ENCODE results near the gene NPIPB6.

Gene NPIPB6

DNA sequence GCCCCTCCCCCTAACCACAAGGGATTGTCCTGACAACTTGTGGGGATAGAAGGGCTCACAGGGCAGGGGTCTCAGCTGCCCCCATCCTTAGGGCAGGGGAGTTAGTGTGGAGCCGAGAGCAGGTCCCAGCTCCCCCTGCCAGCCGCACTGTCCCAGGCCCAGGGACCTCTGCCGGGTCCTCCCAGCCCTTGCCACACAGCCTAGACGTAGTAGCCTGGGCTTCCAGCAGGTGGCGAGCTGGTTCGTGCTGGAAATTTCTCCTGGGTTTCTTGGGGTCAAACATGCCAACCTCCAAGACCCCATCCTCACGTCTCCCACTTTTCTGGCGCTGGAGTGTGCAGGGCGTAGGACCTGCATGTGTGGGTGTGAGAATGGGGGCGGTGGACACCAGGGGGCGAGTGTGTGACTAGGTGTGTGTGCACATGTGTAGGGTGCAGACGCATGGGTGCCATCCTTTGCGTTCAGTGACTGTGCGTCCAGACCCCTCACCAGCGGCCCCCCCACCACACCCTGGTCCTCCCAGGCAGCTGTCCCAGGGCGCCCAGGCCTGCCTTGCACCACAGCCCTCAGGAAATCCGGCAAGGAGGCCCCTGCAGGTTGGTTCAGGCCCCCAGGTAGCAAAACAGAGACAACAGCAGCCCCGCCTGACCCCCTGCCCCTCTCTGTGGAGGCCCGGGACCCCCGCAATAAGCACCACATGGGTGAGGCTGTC is 41.5 kb downstream of the NPIPB6 start:
- no peak for DNase-seq

DNA sequence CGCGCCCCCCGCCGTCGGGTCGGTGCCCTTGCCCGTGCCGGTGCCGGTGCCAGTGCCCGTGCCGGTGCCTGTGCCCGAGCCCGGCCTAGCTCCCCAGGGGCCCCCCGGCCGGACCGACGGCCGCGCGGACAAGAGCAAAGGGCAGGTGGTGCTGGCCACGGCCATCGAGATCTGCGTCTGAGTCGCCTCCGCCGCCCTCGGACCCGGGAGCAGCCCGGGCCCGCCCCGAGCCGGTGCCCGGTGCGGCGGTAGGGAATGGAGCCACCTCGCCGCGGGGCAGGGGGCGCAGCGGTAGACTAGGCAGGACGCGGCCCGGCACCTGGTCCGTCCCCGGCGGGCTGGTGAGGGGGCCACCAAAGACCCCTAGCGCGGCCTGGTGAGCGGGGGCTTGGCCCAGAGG is 42.6 kb downstream of the NPIPB6 start:
- DNase-seq: no peak

DNA sequence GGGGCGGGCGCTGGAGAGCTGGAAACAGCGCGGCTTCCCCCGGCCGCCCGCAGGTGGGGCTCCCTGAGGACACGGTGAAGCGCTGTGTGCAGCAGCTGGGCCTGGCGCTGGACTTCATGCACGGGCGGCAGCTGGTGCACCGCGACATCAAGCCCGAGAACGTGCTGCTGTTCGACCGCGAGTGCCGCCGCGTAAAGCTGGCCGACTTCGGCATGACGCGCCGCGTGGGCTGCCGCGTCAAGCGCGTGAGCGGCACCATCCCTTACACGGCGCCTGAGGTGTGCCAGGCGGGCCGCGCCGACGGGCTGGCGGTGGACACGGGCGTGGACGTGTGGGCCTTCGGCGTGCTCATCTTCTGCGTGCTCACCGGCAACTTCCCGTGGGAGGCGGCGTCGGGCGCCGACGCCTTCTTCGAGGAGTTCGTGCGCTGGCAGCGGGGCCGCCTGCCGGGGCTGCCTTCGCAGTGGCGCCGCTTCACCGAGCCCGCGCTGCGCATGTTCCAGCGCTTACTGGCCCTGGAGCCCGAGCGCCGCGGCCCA is 43.2 kb downstream of the NPIPB6 start:
- DNase-seq: no peak

- DNase-seq: no peak
Observed at GRCh38 chr16:28319476-28320022, 43.8 kb downstream of the NPIPB6 start.

GRCh38 chr16:28318042-28318744 is 45.1 kb downstream of the NPIPB6 start:
- DNase-seq: no peak

GRCh38 chr16:28317040-28317880 is 46.0 kb downstream of the NPIPB6 start:
- DNase-seq: peak; percentile 38

DNA sequence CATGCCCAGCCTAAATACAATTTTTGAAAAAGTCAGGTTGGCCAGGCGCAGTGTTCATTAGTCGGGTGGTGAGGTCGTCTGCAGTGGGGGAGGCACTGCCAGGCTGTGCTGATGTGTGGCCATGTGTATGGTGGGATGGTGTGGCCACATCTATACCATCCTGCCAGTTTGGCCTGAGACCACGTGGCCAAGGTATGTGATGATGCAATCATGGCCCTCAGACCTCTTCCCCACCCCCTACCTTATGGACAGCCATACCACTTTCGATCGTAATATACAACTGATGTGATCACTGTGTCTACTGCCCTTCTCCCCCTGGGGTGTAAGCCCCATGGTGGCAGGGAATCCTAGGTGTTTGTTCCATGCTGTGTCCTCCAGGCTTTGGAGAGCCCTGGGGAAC is 47.3 kb downstream of the NPIPB6 start:
- DNase-seq: no peak

DNA sequence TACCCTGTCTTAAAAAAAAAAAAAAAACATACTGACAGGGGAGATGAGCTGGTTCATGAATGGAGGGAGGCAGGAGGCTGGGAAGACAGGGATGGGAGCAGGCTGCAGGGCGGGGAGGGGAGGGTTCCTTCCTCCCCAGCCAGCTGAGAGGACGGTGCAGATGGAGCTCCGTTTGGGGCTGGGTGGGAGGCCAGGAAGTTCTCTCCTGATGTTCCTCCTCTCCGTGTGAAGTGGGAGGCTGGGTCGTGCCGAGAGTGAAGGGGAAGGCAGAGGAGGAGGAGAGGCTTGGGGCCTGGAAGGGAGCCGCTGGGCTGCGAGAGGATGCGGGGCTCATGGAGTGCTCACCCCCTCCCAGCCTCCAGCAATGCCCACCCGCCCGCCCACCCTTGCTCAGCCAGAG is 49.7 kb downstream of the NPIPB6 start:
- no peak for DNase-seq

DNA sequence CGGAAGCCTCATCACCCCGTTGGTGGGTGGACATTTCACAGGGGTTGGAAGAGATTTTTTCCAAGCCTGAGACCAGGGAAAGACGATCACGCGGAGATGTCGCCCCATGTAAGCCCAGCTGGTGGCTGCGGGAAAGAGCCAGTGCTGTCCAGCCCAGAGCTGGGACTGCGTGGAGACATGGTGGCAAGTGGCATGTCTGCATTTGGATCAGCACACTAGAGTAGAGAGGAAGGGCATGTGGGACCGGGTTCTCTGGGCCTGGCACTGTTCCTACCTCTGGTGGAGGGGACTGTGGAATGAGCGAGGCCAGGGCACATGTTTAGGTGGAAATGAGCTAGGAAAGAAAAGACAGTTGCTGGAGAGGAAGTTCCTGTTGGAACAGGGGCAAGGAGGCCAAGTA is 51.0 kb downstream of the NPIPB6 start:
- DNase-seq: no peak

DNA sequence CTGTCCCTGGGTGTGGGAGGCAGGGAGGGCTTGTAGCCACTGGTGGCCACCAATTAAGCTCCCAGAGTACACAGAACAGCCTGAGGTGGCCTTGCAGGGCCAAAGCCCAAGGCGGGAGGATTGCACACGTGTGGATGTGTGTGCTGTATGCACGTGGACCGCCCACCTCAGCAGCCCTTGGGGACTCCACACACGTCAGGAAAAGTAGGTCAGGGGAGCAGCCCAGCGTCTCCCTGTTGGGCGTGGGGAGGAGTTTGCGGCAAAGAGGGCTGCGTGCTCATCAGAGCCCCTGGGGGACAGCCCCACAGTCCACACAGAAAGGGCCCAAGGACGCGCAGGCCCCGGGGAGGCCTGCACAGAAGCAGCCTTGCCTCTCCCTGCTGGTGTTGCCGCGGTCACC is 51.4 kb downstream of the NPIPB6 start:
- DNase-seq: no peak

DNA sequence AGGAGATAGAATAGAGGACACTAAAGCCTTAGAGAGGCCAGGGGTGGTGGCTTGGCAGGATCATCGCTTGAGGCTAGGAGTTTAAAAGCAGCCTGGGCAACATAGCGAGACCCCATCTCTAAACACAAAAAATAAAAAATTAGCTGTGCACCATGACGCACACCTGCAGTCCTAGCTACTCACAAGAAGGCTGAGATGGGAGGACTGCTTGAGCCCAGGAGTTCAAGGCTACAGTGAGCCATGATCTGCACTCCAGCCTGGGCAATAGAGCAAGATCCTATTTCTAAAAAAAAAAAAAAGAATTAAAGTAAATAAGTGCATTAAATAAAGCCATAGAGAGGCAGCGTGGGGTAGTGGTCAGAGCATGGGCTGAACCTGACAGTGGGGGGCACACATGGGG is 51.9 kb downstream of the NPIPB6 start:
- no peak for DNase-seq

- DNase-seq: no peak
Observed at GRCh38 chr16:28310796-28311195, 52.5 kb downstream of the NPIPB6 start.

- DNase-seq: no peak
Observed at GRCh38 chr16:28309811-28310311, 53.4 kb downstream of the NPIPB6 start.

GRCh38 chr16:28308794-28309584 is 54.3 kb downstream of the NPIPB6 start:
- DNase-seq: no peak

GRCh38 chr16:28307936-28308335 is 55.4 kb downstream of the NPIPB6 start:
- DNase-seq: no peak

DNA sequence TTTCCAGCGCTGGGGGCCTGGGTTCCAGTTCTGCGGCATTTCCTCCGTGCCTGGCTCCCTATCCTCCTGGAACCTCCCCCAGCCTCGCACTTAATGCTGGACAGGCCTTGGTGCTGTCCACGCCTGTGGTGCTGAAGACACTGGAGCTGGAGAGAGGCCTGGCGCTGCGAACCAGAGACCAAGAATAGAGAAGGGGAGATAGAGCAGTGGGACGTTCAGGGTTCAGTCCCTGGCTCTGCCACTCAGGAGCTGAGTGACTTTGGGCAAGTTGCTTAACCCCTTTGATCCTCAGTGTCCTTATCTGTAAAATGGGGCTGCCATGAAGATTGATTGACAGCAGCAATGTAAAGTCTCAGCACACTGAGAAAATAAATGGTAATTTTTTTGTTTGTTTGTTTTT is 59.1 kb downstream of the NPIPB6 start:
- DNase-seq: no peak

- DNase-seq: no peak
Observed at GRCh38 chr16:28303132-28303531, 60.2 kb downstream of the NPIPB6 start.

DNA sequence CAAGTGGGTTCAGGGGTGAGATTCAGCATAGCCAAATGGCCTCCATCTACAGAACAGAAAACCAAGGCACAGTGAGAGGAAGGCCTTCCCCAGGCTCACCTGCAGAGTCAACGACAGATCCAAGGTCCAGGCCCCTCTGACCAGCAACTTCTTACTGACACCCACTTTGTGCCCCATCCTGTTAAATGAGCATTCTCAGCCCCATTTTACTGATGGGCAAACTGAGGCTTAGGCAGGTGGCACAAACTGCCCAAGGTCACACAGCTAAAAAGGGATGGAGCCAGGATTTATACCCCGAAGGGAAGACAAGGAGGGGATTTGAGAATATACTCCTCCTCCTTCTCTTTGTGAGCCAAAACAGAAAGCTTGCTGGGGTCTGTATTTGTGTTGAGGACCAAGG is 61.7 kb downstream of the NPIPB6 start:
- no peak for DNase-seq

DNA sequence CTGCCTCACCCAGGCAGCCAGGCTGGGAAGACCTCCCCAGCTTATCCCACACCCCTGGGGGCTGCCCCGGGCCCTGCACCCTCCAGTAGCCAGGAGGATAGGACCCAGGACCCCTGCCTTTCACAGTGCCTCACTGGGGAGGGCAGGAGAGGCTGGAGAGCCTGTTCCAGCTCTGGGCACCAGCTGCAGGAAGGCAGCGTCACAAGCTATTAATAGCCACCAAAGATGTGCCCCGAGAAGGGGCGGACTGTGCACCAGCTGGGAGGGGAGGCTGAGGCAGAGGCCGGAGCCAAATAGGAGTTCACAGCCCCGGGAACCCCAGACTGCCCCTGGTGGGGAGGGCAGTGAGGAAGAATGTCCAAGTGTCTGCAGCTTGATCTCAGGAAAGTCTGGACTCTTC is 62.2 kb downstream of the NPIPB6 start:
- DNase-seq: no peak

DNA sequence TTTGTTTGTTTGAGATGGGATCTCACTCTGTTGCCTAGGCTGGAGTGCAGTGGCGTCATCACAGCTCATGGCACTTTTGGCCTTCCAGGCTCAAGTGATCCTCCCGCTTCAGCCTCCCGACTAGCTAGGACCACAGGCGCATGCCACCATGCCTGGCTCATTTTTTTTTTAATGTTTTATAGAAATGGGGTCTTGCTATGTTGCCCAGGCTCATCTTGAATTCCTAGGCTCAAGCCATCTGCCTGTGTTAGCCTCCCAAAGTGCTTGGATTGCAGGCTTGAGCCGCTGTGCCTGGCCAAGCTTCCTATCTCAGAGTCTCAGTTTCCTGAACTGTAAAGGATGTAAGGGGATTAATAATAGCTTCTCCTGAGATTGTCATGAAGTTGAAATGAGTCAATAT is 63.0 kb downstream of the NPIPB6 start:
- no peak for DNase-seq

DNA sequence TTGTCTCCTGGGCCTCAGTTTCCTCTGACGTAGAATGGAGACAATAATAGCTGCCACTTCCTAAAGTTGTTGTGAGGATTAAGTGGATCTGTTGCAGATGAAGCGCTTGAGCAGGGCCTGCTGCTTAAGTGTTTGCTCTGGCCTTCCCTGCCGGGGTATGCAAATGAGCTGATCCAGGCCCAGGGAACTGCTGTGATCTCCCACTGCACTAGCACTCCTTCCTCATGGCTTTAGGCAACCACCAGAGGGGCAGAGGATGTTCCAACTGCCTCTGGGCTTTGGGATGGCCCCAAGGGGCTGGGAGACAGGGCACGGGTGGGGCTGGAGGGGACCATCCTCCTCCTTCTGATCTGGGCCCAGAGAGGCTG is 64.8 kb downstream of the NPIPB6 start:
- peak; percentile 38 for DNase-seq

DNA sequence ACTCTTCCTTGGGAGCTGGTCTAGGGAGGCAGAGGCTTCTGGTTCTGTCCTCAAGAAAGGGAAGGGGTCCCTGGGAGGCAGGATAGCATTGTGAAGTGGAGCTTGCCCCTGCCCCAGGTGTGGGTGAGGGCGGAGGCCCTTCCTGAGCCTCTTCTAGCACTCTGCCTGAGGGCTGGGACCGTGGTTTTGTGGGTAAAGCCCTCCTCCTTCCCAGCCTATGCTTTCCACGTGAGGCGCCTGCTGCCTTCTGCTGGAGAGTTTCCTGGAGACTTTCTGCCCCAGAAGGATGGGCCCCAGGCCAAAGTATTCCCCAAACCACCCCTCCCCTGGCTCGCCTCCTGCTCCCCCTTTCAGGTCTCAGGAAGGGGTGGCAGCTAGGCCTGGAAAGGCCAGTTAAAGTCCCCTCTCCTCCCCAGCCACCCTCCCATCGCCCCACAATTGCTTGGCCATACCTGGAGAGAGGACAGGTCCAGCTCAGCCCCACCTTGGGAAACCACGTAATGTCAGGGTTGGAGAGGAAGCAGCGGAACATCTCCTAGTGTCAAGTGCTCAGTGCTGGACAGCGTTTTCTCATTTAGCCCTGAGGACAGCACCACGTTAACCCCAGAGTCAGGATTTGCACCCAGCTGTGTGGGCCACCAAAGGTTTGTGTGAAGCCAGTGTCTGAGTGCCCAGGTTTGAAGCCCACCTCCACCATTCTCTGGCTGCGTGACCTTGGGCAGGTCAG is 65.4 kb downstream of the NPIPB6 start:
- DNase-seq: no peak

All from NCI-H345 (cell line).